GM12892 (cell line): ENCODE measurements around the gene ARHGEF17.

ENCODE experiments used
- POLR2A ChIP-seq: IDR thresholded peaks from 2 replicates; pipeline ENCODE4 v1.6.1; 2011; ENCODE audit warnings: low read depth, low read length, control low read depth
- POLR2AphosphoS5 ChIP-seq: IDR thresholded peaks from 2 replicates; pipeline ENCODE4 v1.6.1; 2011; ENCODE audit warnings: low read depth, low read length, control low read depth
- TAF1 ChIP-seq: IDR thresholded peaks from 2 replicates; pipeline ENCODE4 v1.6.1; 2011; ENCODE audit warnings: low read depth, mild to moderate bottlenecking, control low read depth, low read length, borderline replicate concordance

DNA sequence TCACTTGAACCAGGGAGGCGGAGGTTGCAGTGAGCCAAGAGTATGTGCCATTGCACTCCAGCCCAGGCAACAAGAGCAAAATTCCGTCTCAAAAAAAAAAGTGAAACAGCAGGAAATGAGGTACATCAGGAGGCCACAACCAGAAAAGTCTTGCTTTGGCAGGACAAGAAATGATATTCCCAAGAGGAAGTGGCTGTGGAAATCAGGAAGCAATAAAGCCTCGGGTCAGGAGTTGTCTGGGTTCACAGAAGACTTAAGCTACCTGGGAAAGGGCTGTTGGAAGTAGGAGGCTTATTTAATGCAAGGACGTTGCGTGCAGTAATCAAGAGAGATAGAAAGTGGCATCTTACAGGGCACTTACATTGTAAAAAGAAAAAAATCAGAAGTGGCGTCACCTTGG is 58.9 kb downstream of the ARHGEF17 start:
- TF ChIP-seq POLR2AphosphoS5: no peak
- no peak for TF ChIP-seq TAF1
- TF ChIP-seq POLR2A: no peak
